Measurements from ENCODE around the gene RBFOX1.

RBFOX1 gene

GRCh38 chr16:7713244-7713643 is 380.6 kb downstream of the RBFOX1 start:
- no peak for DNase-seq

GRCh38 chr16:7714775-7715174 is 382.1 kb downstream of the RBFOX1 start:
- DNase-seq, result no peak

DNA sequence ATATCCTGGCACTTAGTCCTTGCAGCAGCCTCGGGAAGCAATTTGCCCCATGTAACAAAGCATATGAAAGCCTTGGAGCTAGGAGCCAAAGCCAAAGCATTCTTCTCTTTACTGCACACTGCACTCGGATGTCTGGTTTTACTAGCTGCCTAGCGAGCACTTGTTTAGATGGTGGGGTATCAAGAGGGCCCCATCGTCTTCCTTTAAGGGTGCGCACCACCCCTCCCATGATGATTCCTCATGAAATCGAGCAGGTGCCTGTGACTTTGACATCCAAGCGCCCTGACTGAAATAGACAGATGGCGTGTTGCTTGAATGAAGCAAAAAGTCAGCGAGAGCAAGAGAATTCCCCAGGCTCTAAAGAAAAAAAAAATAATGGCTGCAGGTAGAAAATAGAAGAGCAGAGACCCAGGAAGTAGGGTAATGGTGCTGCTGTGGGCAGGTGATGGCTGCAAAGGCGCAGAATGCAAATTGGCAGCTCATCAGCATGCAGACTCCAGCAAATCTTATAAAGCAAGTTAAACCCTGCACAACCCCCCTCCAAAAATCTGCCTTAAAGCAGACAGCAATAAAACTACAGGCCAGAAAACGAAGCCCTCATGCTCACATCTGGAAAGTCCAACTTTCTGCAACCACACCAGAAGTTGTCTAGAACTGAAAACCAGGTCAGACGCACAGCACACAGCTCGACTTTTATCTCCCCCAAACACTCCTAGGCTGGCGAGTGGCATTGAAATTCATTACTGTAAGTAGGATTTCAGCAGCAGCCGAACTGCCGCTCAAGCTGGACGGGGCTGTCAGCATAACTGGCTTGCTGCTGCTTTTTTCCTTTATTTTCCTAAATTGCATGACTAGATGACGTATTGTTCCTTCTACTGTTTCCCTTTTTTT is 384.3 kb downstream of the RBFOX1 start:
- no peak for DNase-seq

DNA sequence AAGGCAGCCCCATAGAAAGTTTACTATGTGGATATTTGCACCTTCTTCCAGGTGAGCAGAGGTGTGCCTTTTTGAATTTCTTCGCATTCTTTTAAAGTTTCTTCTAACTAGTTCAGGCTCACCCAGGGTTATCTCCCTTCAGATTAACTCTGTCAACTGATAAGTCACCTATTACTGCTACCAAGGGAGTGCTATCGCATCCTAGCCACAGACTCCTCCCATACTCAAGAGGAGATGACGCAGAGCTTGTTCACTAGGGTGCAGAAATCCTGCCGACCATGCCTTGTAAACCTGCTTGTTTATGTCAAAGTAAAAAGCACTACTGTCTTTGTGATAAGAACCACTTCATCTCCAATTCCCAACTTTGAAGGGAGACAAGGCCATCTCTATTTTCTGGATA is 390.1 kb downstream of the RBFOX1 start:
- no peak for DNase-seq

DNA sequence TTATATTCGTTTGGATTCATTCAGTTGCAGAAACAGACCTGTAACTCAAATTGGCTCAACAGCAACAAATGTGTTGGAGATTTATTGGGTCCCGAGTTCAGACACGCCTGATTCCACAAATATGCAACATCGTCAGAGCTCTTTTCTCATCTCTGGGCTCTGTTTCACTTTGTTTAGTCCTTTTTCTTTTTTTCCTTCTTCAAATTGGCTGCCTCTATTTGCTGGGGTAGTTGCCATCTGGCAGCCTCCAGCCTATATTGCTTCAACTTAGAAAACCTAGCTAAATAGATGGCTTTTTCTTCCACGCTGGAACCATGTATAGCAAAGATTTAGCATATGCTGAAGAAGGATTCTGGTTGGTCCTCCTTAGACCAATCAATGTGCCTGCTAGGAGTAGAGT is 398.5 kb downstream of the RBFOX1 start:
- DNase-seq, result no peak

- DNase-seq, result no peak
Measured at GRCh38 chr16:7736138-7736665, 403.6 kb downstream of the RBFOX1 start.

GRCh38 chr16:7742626-7743025 is 410.0 kb downstream of the RBFOX1 start:
- no peak for DNase-seq

DNA sequence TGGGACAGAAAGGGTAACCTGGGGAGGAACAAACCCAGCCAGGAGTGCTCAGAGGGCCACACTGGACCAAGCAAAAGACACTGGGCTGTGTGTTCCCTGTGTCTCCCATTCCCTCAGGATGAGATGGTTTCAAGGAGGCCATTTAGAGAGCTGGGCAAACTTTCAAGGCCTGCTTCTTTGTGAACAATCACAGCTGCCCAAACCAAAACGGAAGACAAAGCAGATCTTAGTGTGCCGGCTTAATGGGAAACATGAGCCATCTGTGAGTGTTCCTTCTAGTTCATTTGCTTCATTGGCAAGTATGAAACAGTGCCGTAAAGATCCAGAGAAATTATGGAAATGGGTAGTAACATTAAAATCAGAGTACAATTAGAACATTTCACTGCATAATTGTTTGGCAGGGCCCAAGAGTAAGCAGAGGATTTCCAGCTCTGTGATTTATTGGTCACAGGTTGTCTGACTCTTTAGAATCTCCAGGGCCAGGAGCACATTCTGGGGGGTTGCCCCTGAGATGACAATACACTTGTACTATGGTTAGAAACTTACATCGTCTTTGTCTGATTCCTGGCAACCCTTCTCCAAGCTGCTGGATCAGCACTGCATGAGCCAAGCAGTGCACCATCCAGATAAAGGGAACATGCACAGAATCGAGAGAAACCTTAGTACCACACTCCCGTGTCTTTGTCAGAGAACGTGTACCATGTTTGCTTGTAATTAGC is 412.1 kb downstream of the RBFOX1 start:
- DNase-seq, result no peak

GRCh38 chr16:7745276-7745675 is 412.6 kb downstream of the RBFOX1 start:
- no peak for DNase-seq

DNA sequence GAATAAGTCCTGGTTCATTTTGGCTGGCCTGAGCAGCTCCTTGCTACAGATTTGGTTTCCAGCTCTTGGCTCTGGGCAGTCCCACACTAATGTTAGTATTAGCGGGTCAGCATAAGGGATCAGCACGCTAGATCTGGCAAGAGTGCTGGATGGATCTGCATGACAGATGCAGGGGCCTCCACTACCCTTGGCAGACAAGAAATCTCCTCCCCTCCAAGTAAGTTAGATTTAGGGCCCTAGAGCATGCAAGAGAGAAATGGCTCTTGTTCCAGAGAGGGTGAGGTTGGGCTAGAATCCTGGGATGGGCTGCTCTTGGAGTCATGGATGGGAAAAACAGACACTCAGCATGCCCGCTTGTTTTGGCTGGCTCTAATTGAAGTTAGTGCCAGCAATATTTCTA is 414.3 kb downstream of the RBFOX1 start:
- DNase-seq, result no peak

GRCh38 chr16:7748522-7748921 is 415.9 kb downstream of the RBFOX1 start:
- no peak for DNase-seq

- no peak for DNase-seq
Measured at GRCh38 chr16:7755347-7755882, 422.8 kb downstream of the RBFOX1 start.

Measured in activated T-cell treated with anti-CD3 and anti-CD28 coated beads, Interleukin-2, amount 50 U/mL, for 48 hours (primary cell).